SK-N-SH (cell line): ENCODE results near the gene SORBS2.

ENCODE experiments used
- CTCF ChIP-seq: fragments of 200-600 bp; sonication (generic); IDR thresholded peaks from 2 replicates; pipeline ENCODE4 v1.6.1; 2017; ENCODE audit warnings: antibody characterized with exemption, mild to moderate bottlenecking, moderate library complexity
- MAX ChIP-seq: IDR thresholded peaks from 2 replicates; pipeline ENCODE4 v1.4.0; 2012; ENCODE audit warnings: low read depth
- NFIC ChIP-seq: IDR thresholded peaks from 2 replicates; pipeline ENCODE4 v1.4.0; 2012; ENCODE audit warnings: borderline replicate concordance
- REST ChIP-seq: IDR thresholded peaks from 2 replicates; pipeline ENCODE4 v1.6.1; 2012; ENCODE audit warnings: mild to moderate bottlenecking, low read depth, low read length, moderate library complexity

GRCh38 chr4:185787926-185788679, 23.9 kb downstream of the SORBS2 start:
- TF ChIP-seq CTCF (no peak), REST (no peak), NFIC (no peak), MAX (no peak)
